Small intestine (tissue), 7 donors: ENCODE measurements around the gene CACNB1. TPM values are rescaled to one million over a fixed set of nuclear protein-coding genes. Genes with fewer than 3 reads are reported as not detected.
A peak's percentile ranks its signal among the peaks of the same experiment; 100 is the strongest.

ENCODE experiments used
- DNase-seq, 2 donors: peaks; one replicate each; pipeline versions ENCODE4 v3.0.0 to v3.0.0-alpha.2; 2013
- FAIRE-seq: peaks from 2 replicates; lab custom pipeline; 2012; peaks lifted over from hg19 to GRCh38; lab: Jason Lieb, UNC
- H3K27ac ChIP-seq, 3 donors: one replicate each; pipeline ENCODE4 v1.5.1; 2013; ENCODE audit warnings: low read length in 2 of 3, mild to moderate bottlenecking in 2 of 3, control low read depth in 1 of 3, inconsistent platforms in 1 of 3, low read depth in 1 of 3, moderate library complexity in 1 of 3
- H3K27me3 ChIP-seq, 3 donors: one replicate each; pipeline ENCODE4 v1.6.1; 2013; ENCODE audit warnings: low read length in 3 of 3, inconsistent platforms in 1 of 3; ENCODE audit not compliant: control insufficient read depth in 3 of 3, insufficient read depth in 3 of 3
- H3K36me3 ChIP-seq, 3 donors: one replicate each; pipeline ENCODE4 v1.6.1; 2013; ENCODE audit warnings: low read length in 3 of 3, inconsistent platforms in 1 of 3, low read depth in 1 of 3, mild to moderate bottlenecking in 1 of 3, moderate library complexity in 1 of 3; ENCODE audit not compliant: control insufficient read depth in 3 of 3, insufficient read depth in 2 of 3
- H3K4me1 ChIP-seq, 3 donors: one replicate each; pipeline ENCODE4 v1.6.1; 2013; ENCODE audit warnings: low read length in 2 of 3, inconsistent platforms in 1 of 3, low read depth in 1 of 3, mild to moderate bottlenecking in 1 of 3, moderate library complexity in 1 of 3; ENCODE audit not compliant: control insufficient read depth in 3 of 3, insufficient read depth in 2 of 3
- H3K4me3 ChIP-seq, 3 donors: one replicate each; pipeline ENCODE4 v1.5.1; 2013; ENCODE audit warnings: low read length in 3 of 3, control low read depth in 1 of 3, inconsistent platforms in 1 of 3, low read depth in 1 of 3, mild to moderate bottlenecking in 1 of 3, moderate library complexity in 1 of 3
- H3K9me3 ChIP-seq, 2 donors: one replicate each; pipeline ENCODE4 v1.6.1; 2013; ENCODE audit warnings: low read depth in 1 of 2, low read length in 1 of 2; ENCODE audit not compliant: control insufficient read depth in 2 of 2, insufficient read depth in 1 of 2
- WGBS, 3 donors: extraction: QIAGEN DNeasy Blood & Tissue Kit; methylation state at CpG; one replicate each; pipeline ENCODE4 v1.1.7; 2013; 5-methylcytosine and 5-hydroxymethylcytosine counted together
- polyA plus RNA-seq, 4 donors: library from polyadenylated mRNA; stranded (reverse) in 3 of 4; unstranded in 1 of 4; fragments of 200-250 nt in 3 of 4; fragments of 120-200 nt in 1 of 4; gene quantifications; one replicate each; pipeline versions ENCODE4 v1.2.1 to v1.2.3, GENCODE V29; 2013
- donor health status: healthy with polysubstance abuse.
- donor health status: control.
- donor health status: control.
- donor health status: Bipolar disorder and iron deficiency.
- donor health status: healthy.

The CACNB1 gene
- polyA plus RNA-seq, 4 donors = 0.45 to 3.7 (median 1.5) TPM

- FAIRE-seq (no peak), DNase-seq (peak in 1 of 2 donors; percentile 48)
- 32 to 68% (median 35%) methylated on average over 8 to 9 of the region's 9 CpGs for WGBS, 3 donors
- no peak overlapping the region for H3K27ac ChIP-seq
- peaks cover 0 to 74% (median 1%) of the 10 kb centered on the region in 3 donors for H3K27me3 ChIP-seq
- no peak overlapping the region for H3K4me3 ChIP-seq
- H3K4me1 ChIP-seq = peaks cover 0 to 14% (median 0%) of the 10 kb centered on the region in 3 donors
- H3K36me3 ChIP-seq = no peaks in the 10 kb centered on the region
- no peaks in the 10 kb centered on the region for H3K9me3 ChIP-seq
These were observed 16.4 kb upstream of the CACNB1 start for GRCh38 chr17:39213852-39214251.

- H3K27ac ChIP-seq = no peak overlapping the region
- 21 to 60% (median 32%) methylated on average over 16 of the region's 16 CpGs for WGBS, 3 donors
- H3K36me3 ChIP-seq = no peaks in the 10 kb centered on the region
- peaks cover 0 to 14% (median 0%) of the 10 kb centered on the region in 3 donors for H3K4me1 ChIP-seq
- peaks cover 0 to 73% (median 2%) of the 10 kb centered on the region in 3 donors for H3K27me3 ChIP-seq
- FAIRE-seq = no peak
- no peak for DNase-seq
- H3K4me3 ChIP-seq = no peak overlapping the region
- H3K9me3 ChIP-seq = no peaks in the 10 kb centered on the region
These were observed 15.5 kb upstream of the CACNB1 start for GRCh38 chr17:39212841-39213480.

GRCh38 chr17:39212195-39212810 is 14.8 kb upstream of the CACNB1 start:
- H3K4me1 ChIP-seq = peaks cover 0 to 14% (median 0%) of the 10 kb centered on the region in 3 donors
- no peaks in the 10 kb centered on the region for H3K9me3 ChIP-seq
- no peak overlapping the region for H3K4me3 ChIP-seq
- FAIRE-seq (no peak), DNase-seq (no peak)
- 74 to 84% (median 74%) methylated on average over 11 of the region's 11 CpGs for WGBS, 3 donors
- peaks cover 0 to 68% (median 2%) of the 10 kb centered on the region in 3 donors for H3K27me3 ChIP-seq
- H3K36me3 ChIP-seq = no peaks in the 10 kb centered on the region
- H3K27ac ChIP-seq = no peak overlapping the region

- peaks cover 0 to 14% (median 0%) of the 10 kb centered on the region in 3 donors for H3K4me1 ChIP-seq
- no peak for DNase-seq
- peak overlapping the region in 1 of 3 donors; percentile 30 for H3K4me3 ChIP-seq
- no peak overlapping the region for H3K27ac ChIP-seq
- H3K27me3 ChIP-seq = peaks cover 0 to 50% (median 2%) of the 10 kb centered on the region in 3 donors
- no peak for FAIRE-seq
- WGBS, 3 donors = 9 to 23% (median 15%) methylated on average over 14 to 22 of the region's 22 CpGs
- H3K9me3 ChIP-seq = no peaks in the 10 kb centered on the region
- H3K36me3 ChIP-seq = peaks cover 0 to 7% (median 0%) of the 10 kb centered on the region in 3 donors
These were observed 12.6 kb upstream of the CACNB1 start for GRCh38 chr17:39210093-39210434.

- Histone ChIP-seq H3K27me3 (peaks cover 0 to 45% (median 2%) of the 10 kb centered on the region in 3 donors), H3K4me3 (peak overlapping the region in 1 of 3 donors; percentile 30), H3K27ac (no peak overlapping the region), H3K4me1 (peaks cover 0 to 14% (median 0%) of the 10 kb centered on the region in 3 donors), H3K9me3 (no peaks in the 10 kb centered on the region), H3K36me3 (peaks cover 0 to 12% (median 0%) of the 10 kb centered on the region in 3 donors)
- no peak for FAIRE-seq
- 3 to 7% (median 7%) methylated on average over 20 to 39 of the region's 39 CpGs for WGBS, 3 donors
- DNase-seq = peak in 1 of 2 donors; percentile 56
These were observed 12.0 kb upstream of the CACNB1 start for GRCh38 chr17:39209317-39210092.

GRCh38 chr17:39208893-39209292 is 11.4 kb upstream of the CACNB1 start:
- Histone ChIP-seq H3K27me3 (peaks cover 0 to 43% (median 2%) of the 10 kb centered on the region in 3 donors), H3K4me1 (peaks cover 0 to 14% (median 0%) of the 10 kb centered on the region in 3 donors), H3K9me3 (no peaks in the 10 kb centered on the region), H3K27ac (no peak overlapping the region), H3K36me3 (peaks cover 1 to 18% (median 3%) of the 10 kb centered on the region in 3 donors), H3K4me3 (no peak overlapping the region)
- peak in 1 of 2 donors; percentile 49 for DNase-seq
- WGBS, 3 donors = 29 to 36% (median 29%) methylated on average over 8 of the region's 8 CpGs
- FAIRE-seq = no peak

GRCh38 chr17:39208136-39208535 is 10.7 kb upstream of the CACNB1 start:
- H3K4me1 ChIP-seq = peaks cover 0 to 14% (median 0%) of the 10 kb centered on the region in 3 donors
- FAIRE-seq (no peak), DNase-seq (no peak)
- peaks cover 5 to 26% (median 8%) of the 10 kb centered on the region in 3 donors for H3K36me3 ChIP-seq
- H3K27me3 ChIP-seq = peaks cover 0 to 41% (median 2%) of the 10 kb centered on the region in 3 donors
- H3K9me3 ChIP-seq = no peaks in the 10 kb centered on the region
- 40 to 63% (median 48%) methylated on average over 7 of the region's 7 CpGs for WGBS, 3 donors
- no peak overlapping the region for H3K27ac ChIP-seq
- no peak overlapping the region for H3K4me3 ChIP-seq

GRCh38 chr17:39205112-39205526 is 7.7 kb upstream of the CACNB1 start:
- FAIRE-seq (no peak), DNase-seq (no peak)
- Histone ChIP-seq H3K36me3 (peaks cover 13 to 49% (median 13%) of the 10 kb centered on the region in 3 donors), H3K4me1 (peaks cover 0 to 22% (median 5%) of the 10 kb centered on the region in 3 donors), H3K4me3 (no peak overlapping the region), H3K27me3 (peaks cover 0 to 18% (median 2%) of the 10 kb centered on the region in 3 donors), H3K27ac (no peak overlapping the region), H3K9me3 (no peaks in the 10 kb centered on the region)
- 75 to 86% (median 79%) methylated on average over 3 of the region's 3 CpGs for WGBS, 3 donors
